Stimulated activated CD4-positive, alpha-beta T cell treated with anti-CD3 and anti-CD28 coated beads, Interleukin-4, amount 100 ng/mL, for 48 hours (primary cell): ENCODE data around the gene STIM2.

Experiments
- DNase-seq, 2 donors: peaks; one replicate each; pipeline ENCODE4 v3.0.0-alpha.2; 2020; ENCODE audit warnings: low read depth in 2 of 2

The STIM2 gene

GRCh38 chr4:26900765-26901164 lies 40.1 kb downstream of the STIM2 start:
- no peak for DNase-seq

DNA sequence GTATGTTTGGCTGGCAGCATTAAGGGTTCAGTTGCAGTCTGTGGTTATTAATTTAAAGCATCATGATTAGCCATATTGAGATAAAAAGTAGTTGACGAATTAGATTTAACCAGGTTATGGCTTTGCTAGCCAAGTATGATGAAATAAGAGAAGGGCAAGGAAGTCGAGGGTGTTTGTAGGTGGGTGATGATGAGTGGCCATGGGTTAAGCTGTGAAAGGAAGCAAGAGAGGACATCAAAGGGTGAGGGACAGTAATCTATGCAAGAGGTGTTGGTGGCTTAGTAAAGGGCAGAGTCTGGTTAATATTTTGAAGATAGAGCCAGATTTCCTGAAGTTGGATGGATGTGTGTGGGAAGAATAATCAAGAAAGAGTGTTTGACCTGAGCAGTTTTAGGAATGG lies 44.5 kb downstream of the STIM2 start:
- DNase-seq, result no peak

GRCh38 chr4:26907731-26908599 lies 47.3 kb downstream of the STIM2 start:
- DNase-seq, result no peak

GRCh38 chr4:26909369-26909768 lies 48.7 kb downstream of the STIM2 start:
- no peak for DNase-seq

GRCh38 chr4:26911254-26911653 lies 50.6 kb downstream of the STIM2 start:
- no peak for DNase-seq

GRCh38 chr4:26912069-26912468 lies 51.4 kb downstream of the STIM2 start:
- DNase-seq, result no peak

DNA sequence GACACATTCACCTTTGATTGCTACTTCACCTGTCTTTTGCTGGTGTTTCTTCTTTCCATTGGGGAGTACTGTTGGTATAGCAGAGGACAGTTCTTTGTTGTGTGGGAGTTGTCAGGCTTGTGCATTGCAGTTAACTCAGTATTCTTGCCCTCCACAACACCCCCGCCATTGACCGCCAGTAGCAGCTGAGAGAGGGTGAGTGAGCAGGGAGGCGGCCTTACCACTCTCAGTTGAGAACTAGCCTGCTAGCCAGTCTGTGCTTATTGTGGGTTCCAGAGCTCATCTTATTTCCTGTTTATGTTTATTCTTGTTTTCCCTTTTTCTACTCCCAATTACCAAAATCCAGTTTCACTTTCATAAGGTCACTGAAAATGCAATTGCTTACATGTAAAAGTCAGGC lies 52.2 kb downstream of the STIM2 start:
- no peak for DNase-seq

GRCh38 chr4:26916195-26916594 lies 55.6 kb downstream of the STIM2 start:
- DNase-seq, result no peak

DNA sequence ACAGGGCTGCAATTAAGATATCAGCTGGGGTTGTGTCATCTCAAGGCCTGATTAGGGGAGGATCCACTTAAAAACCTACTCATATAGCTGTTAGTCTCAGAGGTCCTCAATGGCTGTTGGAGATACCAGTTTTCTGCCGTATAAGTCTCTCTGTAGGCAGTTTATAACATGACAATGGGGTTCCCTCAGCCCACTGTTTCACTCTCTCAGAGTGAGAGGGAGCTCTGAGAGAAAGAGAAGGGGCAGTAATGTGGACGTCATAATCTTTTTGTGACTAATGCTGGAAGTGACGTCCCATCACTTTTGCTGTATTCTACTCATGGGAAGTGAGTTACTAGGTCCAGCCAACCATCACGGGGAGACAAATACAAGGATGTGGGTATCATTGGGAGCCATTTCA lies 70.3 kb downstream of the STIM2 start:
- DNase-seq, result no peak

DNA sequence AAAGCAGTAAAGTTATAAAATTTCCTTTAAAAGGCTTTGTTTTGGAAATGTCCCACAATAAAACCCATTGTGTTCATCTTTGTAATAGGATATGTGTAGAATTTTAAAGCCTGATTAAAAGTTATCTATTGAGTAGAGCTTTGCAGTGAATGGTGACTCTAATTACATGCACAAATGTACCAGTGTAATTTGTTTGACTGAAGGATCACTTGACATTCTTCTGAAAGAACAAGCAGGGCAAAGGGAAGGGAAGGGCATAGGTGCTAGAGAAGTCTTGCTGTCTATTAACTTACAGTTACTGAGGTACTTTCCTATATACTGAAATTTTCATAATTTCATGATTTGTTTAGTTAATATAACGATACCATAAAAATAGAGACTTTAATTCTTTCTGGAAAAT lies 70.8 kb downstream of the STIM2 start:
- DNase-seq, result no peak

GRCh38 chr4:26931966-26932365 lies 71.3 kb downstream of the STIM2 start:
- no peak for DNase-seq

- DNase-seq, result no peak
Measured at GRCh38 chr4:26935397-26935796, 74.8 kb downstream of the STIM2 start.

- no peak for DNase-seq
Measured at GRCh38 chr4:26936284-26937065, 75.8 kb downstream of the STIM2 start.

GRCh38 chr4:26937139-26937538 lies 76.5 kb downstream of the STIM2 start:
- no peak for DNase-seq

DNA sequence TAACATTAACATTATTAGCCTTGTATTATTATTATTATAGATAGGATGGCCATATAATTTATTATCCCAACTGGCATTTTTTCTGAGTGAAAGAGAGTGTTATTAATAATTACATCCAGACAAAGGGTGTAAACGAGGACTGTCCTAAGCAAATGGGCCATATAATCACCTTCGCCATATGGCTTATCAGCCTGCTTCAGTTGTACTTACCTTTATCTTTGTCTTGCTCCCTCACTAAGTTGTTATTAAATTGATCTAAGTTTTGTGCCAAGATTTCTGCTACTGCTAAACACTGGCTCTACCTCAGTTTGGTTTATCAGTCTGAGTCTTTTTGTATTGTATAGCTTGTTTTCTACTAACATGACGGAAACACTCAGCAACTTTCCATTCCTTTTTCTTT lies 76.9 kb downstream of the STIM2 start:
- DNase-seq, result no peak

DNA sequence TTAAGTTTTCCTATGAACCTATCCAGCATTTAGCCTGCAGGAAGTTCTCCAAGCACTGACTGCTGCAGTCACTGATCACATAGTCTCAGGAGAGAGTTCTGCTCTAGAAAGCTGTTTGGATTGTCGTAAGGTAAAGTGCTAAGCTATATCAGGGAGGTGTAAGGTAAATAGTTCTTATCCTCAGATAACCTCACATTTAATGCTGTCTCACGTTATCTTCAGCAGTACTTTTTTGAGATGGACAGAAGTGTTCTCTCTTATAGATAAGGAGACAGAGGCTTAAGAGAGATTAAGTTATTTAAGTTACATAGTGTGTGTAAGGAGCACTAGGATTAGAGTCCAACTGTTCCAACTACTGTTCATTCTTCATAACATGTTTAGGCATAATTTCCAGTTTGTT lies 77.9 kb downstream of the STIM2 start:
- DNase-seq, result no peak

GRCh38 chr4:26941951-26942350 lies 81.3 kb downstream of the STIM2 start:
- no peak for DNase-seq

DNA sequence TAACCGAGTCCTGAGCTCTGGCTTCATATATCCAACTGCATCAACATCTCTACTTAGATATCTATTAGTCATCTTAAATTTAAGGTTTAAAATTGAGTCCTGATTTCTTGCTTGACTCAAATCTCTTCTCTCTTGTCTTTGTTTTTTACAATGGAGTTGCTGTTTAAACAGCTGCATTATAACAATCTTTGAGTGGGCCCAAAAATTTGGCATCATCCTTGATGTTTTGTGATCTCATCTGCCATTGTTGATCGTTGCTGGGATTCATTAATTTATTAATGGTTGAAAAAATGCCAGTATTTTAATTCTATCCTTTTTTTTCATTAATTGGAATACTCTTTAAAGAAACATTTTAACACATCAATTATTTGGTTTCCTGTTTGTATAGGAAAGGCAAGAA lies 82.2 kb downstream of the STIM2 start:
- DNase-seq, result no peak

GRCh38 chr4:26943391-26943790 lies 82.8 kb downstream of the STIM2 start:
- no peak for DNase-seq

- DNase-seq, result no peak
Measured at GRCh38 chr4:26945794-26946193, 85.2 kb downstream of the STIM2 start.

DNA sequence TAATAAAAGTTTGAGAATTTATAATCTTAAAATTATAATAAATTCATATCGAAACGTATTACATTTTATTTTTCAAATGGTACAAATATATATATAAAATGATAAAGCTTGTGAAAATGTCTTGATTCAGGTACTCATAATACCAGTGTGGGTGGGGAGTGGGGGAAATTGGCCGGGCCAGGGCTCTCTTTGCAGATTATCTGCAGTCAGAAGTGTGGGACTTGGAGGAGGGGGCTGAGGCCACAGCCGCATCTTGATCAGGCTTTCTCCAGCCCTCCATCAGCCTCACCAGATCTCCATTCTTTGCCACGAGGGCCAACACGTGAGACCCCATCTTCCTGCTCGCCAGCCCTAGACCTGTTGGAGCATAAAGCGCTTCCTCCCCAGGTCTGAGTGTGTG lies 86.7 kb downstream of the STIM2 start:
- no peak for DNase-seq

- DNase-seq, result no peak
Measured at GRCh38 chr4:26950446-26950845, 89.8 kb downstream of the STIM2 start.

DNA sequence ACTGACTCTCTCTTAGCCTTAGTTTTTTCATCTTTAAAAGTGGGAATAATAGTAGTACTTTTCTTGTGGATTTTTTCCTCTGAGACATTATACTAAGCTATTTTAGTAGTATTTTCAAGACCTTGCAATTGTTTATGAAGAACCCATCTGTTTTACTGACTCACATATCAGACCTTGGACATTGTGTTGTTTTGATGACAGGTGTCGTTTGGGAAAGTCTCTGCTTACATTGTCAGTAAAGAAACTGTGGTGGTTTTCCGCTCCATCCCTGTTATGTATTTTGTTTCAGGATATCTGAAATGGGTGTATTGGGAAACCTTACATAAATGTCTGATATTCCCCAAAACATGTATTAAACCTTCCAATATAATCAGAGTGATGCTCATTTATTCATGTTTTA lies 92.2 kb downstream of the STIM2 start:
- no peak for DNase-seq
